KMS-11 (cell line): ENCODE measurements around the gene CACNG1.

Source experiments
- H2AFZ ChIP-seq: fragments of 200-600 bp; sonication (generic); 2 replicates; pipeline ENCODE4 v1.6.1; 2016; ENCODE audit warnings: antibody characterized with exemption, mixed run types, low read depth
- H3K27ac ChIP-seq: fragments of 200-600 bp; sonication (generic); 2 replicates; pipeline ENCODE4 v1.6.1; 2016; ENCODE audit warnings: mild to moderate bottlenecking, mixed run types
- H3K27me3 ChIP-seq: fragments of 200-600 bp; sonication (generic); 2 replicates; pipeline ENCODE4 v1.6.1; 2017; ENCODE audit warnings: mild to moderate bottlenecking, low read depth, mixed run types, moderate library complexity; ENCODE audit not compliant: insufficient read depth
- H3K36me3 ChIP-seq: fragments of 200-600 bp; sonication (generic); 2 replicates; pipeline ENCODE4 v1.6.1; 2017; ENCODE audit warnings: mild to moderate bottlenecking, mixed run types; ENCODE audit not compliant: insufficient read depth
- H3K4me1 ChIP-seq: fragments of 200-600 bp; sonication (generic); 2 replicates; pipeline ENCODE4 v1.6.1; 2016; ENCODE audit warnings: mild to moderate bottlenecking, low read depth, mixed run types; ENCODE audit not compliant: poor library complexity, severe bottlenecking
- H3K4me2 ChIP-seq: fragments of 200-600 bp; sonication (generic); 2 replicates; pipeline ENCODE4 v1.7.0; 2016; ENCODE audit warnings: mild to moderate bottlenecking, mixed run types
- H3K4me3 ChIP-seq: fragments of 200-600 bp; sonication (generic); IDR thresholded peaks from 2 replicates; pipeline ENCODE4 v1.6.1; 2017; ENCODE audit warnings: low read depth, low read length, mixed read lengths; ENCODE audit not compliant: insufficient read depth
- H3K79me2 ChIP-seq: fragments of 200-600 bp; sonication (generic); 2 replicates; pipeline ENCODE4 v1.6.1; 2016; ENCODE audit warnings: low read depth, mixed run types; ENCODE audit not compliant: insufficient read depth
- H3K9ac ChIP-seq: fragments of 200-600 bp; sonication (generic); 2 replicates; pipeline ENCODE4 v1.6.1; 2016; ENCODE audit warnings: mild to moderate bottlenecking, mixed run types
- H4K20me1 ChIP-seq: fragments of 200-600 bp; sonication (generic); 2 replicates; pipeline ENCODE4 v1.6.1; 2016; ENCODE audit warnings: mild to moderate bottlenecking, mixed run types; ENCODE audit not compliant: insufficient read depth
- CTCF ChIP-seq: fragments of 200-600 bp; sonication (generic); conservative IDR thresholded peaks from 2 replicates; pipeline ENCODE4 v1.6.1; 2017; ENCODE audit warnings: low read depth, mild to moderate bottlenecking, antibody characterized with exemption, low read length, moderate library complexity, mixed read lengths

The CACNG1 gene

GRCh38 chr17:67025216-67025792 is 19.1 kb upstream of the CACNG1 start:
- TF ChIP-seq CTCF, result no peak
- Histone ChIP-seq H3K4me3 (no peak overlapping the region), H3K27me3 (no peaks in the 10 kb centered on the region)

GRCh38 chr17:67026341-67026740 is 18.0 kb upstream of the CACNG1 start:
- Histone ChIP-seq H2AFZ (no peak overlapping the region), H4K20me1 (no peaks in the 10 kb centered on the region), H3K9ac (no peak overlapping the region), H3K27me3 (no peaks in the 10 kb centered on the region), H3K4me2 (no peak overlapping the region), H3K79me2 (no peaks in the 10 kb centered on the region), H3K27ac (no peak overlapping the region), H3K36me3 (no peaks in the 10 kb centered on the region), H3K4me3 (no peak overlapping the region), H3K4me1 (no peaks in the 10 kb centered on the region)
- no peak for TF ChIP-seq CTCF

More at GRCh38 chr17:67025216-67025792, 19.1 kb upstream of the CACNG1 start:
- Histone ChIP-seq H3K36me3 (no peaks in the 10 kb centered on the region), H3K9ac (no peak overlapping the region), H3K4me2 (no peak overlapping the region), H4K20me1 (no peaks in the 10 kb centered on the region), H3K79me2 (no peaks in the 10 kb centered on the region), H3K4me1 (no peaks in the 10 kb centered on the region), H3K27ac (no peak overlapping the region), H2AFZ (no peak overlapping the region)

- Histone ChIP-seq H3K36me3 (no peaks in the 10 kb centered on the region), H3K4me2 (no peak overlapping the region), H4K20me1 (no peaks in the 10 kb centered on the region), H3K4me3 (no peak overlapping the region), H3K9ac (no peak overlapping the region), H3K27ac (no peak overlapping the region), H3K4me1 (no peaks in the 10 kb centered on the region), H3K27me3 (0 out of 2 replicates have a peak, but pooled peaks cover 3% of the 10 kb centered on the region), H2AFZ (no peak overlapping the region), H3K79me2 (no peaks in the 10 kb centered on the region)
- TF ChIP-seq CTCF, result no peak
Observed at GRCh38 chr17:67027031-67027628, 17.2 kb upstream of the CACNG1 start.

GRCh38 chr17:67030641-67031040 is 13.7 kb upstream of the CACNG1 start:
- Histone ChIP-seq H3K27ac (no peak overlapping the region), H4K20me1 (no peaks in the 10 kb centered on the region), H3K4me3 (no peak overlapping the region), H3K4me1 (no peaks in the 10 kb centered on the region), H3K36me3 (no peaks in the 10 kb centered on the region), H2AFZ (no peak overlapping the region), H3K9ac (no peak overlapping the region), H3K4me2 (no peak overlapping the region), H3K79me2 (no peaks in the 10 kb centered on the region), H3K27me3 (0 out of 2 replicates have a peak, but pooled peaks cover 3% of the 10 kb centered on the region)
- no peak for TF ChIP-seq CTCF
